Retina (tissue), 1 donor: ENCODE results near the gene AMT.

Experiments
- DNase-seq: peaks from one replicate; pipeline ENCODE4 v3.0.0-alpha.2; 2016

The AMT gene, protein sequence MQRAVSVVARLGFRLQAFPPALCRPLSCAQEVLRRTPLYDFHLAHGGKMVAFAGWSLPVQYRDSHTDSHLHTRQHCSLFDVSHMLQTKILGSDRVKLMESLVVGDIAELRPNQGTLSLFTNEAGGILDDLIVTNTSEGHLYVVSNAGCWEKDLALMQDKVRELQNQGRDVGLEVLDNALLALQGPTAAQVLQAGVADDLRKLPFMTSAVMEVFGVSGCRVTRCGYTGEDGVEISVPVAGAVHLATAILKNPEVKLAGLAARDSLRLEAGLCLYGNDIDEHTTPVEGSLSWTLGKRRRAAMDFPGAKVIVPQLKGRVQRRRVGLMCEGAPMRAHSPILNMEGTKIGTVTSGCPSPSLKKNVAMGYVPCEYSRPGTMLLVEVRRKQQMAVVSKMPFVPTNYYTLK

DNA sequence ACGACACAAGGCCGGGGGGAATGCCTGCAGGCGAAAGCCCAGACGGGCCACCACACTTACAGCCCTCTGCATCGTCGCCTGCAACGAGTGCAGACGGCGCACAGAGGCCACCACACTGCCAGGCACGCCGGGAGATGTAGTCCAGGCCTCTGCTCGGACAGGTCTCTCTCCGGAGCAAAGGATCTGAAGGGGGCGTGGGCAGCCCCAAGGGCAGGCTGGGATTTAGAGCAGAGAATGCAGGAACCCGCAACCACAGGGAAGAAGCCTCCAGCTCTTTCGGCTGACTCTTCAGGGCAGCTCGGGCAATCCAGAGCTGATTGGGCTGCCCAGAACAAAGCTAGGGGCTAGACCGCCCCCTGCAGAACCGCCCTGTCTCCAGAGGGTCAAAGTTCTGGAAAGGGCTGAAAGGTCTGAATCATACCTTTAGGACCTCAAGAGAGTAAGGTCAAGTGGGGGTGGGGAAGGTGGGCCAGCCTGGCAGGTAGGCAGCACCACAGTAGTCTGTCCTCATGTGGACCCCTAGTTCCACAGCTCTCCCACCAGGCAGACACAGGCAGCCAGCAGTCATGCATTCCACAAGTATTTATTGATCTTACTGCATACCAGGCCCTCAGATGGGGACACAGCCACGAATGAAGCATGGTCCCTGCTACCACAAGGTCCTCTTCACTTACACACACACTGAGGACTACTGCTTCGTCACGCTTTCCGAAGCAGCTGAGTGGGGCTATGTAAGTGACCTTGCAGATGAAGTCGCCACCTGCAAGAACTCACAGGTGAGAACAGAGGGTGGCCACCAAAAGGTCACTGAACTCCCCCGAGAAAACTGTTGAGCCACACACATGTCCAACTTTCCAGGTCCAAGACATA is at the start of gene AMT:
Gene AMT (minus strand): TSS at position 95 of the 870 bp plus-strand sequence. CDS start 23 bp downstream, at position 72.
- DNase-seq: peak; percentile 73

DNA sequence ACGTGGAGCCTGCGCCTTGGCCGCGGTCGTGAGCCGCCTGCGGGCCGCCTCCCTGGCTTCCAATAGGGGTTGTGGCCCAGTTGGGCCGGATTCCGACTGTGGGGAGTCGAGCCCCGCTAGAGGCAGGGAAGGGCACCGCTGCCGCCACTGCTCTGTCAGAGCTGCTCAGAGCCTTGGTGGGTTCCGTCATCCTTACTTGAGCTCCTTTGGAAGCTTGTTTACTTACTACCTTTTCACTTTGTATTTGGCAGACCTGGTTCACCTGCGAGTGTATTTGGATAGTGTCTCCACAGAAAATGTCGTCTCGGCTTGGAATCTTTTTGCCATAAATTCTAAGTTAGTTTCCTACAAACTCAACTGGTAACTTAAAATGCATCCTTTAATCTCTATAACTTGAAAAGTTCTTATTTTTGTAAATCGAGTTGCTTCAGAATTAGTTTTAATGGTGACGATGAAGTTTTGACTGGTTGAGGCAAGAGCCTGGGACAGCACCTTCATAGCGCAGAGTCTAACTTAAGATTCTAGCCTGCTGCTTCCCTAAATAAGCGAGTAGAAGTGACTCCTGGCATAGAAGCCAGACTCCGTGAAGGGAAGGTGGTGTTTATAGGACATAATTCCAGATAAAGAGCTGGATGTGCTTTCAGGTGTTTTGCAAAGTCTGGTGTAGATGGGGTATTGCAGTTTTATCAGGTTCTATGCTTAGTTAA is 48.6 kb upstream of the AMT start:
- no peak for DNase-seq

DNA sequence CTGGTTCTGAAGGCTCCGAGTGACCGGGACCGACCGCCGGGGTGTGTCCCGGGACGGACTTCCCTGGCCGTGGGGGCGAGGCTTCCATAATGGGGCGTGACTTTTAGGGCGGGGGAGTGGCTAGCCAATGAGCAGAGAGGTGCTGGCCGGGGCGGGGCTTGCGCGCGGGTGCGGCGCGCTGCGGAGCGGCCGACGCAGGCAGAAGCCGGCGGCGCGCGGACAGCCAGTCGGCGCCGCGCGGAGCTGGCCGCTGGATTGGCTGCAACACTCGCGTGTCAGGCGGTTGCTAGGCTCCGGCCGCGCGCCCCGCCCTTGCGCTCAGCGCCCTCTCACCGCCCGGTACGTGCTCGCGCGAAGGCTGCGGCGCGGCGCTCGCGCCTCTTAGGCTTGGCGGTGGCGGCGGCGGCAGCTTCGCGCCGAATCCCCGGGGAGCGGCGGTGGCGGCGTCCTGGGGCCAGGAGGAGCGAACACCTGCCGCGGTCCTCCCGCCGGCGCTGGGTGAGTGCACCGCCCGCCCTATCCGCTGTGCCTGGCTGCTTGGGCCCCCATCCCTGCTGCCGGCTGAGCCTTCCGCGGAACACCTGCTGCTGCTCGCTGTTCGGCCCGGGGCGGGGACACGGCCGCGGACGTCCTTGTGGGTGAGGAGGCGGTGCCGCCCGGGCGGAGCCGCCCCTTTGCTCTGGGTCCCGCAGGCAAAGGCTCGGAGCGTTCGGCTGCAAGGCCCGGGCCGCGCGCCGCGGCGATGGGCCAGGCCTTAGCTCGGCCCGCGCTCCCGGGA is 47.9 kb upstream of the AMT start, which contains the start of gene DAG1:
Gene DAG1 (plus strand): TSS at position 332 of the 778 bp plus-strand sequence. CDS start 40,268 bp downstream, outside the sequence.
- peak; percentile 96 for DNase-seq

DNA sequence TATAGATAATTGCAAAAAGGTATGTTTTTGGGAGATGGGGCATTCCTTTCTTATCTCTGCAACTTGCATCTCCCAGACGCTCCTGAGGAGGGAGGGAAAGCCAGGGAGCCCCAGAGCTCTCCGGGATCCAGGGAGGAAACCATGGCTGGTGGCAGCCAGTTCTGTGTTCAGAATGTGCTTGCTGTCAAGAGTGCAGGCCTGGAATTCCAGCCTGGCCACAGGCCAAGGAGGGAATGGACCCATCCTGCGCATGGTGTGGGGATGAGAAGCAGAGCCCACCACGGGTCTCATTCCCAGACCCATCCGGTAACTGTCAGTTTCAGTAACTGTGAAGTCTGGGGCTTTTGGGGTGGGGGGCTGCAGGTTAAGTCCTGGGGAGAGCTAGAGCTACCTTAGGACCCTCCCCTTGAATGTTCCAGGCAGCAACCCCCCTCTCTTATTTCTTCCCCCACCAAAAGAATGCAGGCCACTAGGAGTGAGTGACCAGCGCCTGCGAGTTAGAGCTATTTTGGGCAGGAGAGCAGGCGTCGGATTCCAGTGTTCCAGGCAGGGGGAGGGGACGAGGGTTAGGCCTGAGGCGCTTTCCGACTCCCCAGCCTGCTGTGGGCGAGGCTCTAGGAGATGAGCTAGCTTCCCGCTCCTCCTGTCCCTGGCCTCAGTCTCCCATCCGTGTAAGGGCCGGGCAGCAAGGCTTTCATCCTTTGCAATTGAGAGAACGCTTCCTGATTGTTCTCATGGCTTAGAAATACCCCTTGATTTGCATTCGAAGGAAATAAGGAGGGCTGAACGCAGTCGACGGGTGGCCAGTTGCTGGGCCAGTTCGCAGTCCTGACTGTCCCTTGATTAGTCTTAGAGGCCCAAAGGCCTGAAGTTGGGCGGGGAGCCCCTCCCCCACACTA is 47.0 kb upstream of the AMT start:
- no peak for DNase-seq

DNA sequence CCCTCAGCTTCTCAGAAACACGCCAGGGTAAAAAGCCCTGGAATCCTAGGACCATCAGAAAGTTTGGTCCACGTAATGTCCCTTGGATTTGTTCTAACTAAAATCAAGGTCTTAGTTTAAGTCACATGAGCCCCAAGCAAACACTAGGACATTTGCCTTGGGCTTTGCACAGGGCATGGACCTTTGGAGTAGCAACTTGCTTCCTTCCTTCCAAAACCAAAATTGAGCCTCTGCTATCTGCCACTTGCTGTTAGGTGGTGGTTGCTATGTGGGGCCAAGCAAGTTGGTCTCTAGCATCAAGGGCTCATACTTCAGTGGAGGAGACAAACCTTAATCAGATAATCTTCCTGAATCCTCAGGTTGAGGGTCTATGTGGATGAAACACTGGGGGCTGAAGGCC is 43.8 kb upstream of the AMT start:
- DNase-seq: peak; percentile 37

DNA sequence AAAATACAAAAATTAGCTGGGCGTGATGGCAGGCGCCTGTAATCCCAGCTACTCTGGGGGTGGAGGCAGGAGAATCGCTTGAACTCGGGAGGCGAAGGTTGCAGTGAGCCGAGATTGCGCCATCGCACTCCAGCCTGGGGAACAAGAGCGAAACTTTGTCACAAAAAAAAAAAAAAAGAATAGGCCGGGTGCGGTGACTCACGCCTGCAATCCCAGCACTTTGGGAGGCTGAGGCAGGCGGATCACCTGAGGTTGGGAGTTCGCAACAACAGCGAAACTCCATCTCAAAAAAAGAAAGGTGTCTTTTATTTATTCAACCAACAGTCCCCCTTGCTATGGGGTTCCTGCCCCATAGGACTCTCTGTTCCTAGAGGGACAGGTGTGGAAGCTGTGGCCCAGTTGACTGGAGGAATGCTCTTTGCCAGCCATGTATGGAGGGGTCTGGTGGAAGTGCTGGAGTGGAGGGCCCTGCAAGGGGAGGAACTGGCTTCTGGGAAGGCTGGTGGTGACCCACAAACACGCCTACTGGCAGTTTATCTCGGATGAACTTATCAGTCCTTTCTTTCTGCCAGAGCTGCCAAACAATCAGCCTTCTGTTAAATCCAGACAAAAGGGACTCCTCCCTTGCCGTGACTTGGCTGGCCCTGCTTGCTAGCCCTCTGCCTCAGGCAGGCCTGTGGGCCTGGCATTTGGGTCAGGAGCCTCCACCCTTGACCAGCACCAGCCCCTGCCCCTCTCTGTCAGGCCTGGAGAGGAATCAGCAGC is 43.2 kb upstream of the AMT start:
- DNase-seq: peak; percentile 64

DNA sequence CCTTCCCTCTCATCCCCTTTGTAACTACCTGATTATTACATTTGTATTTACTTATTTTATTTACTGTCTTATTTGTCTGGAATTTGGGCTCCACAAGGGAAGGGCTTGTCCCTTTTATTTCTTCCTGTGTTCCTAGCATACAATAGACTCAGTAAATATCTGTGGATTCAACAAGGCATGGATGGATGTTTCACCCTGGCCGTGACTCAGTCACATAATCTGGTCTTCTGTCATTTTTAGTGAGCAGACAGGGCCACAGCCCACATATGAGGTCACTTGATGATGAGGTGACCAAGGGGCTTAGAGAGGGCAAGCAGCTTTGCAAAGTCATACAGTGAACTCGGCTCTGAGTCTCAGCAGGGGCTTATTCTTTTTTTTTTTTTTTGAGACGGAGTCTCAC is 39.9 kb upstream of the AMT start:
- DNase-seq: no peak

DNA sequence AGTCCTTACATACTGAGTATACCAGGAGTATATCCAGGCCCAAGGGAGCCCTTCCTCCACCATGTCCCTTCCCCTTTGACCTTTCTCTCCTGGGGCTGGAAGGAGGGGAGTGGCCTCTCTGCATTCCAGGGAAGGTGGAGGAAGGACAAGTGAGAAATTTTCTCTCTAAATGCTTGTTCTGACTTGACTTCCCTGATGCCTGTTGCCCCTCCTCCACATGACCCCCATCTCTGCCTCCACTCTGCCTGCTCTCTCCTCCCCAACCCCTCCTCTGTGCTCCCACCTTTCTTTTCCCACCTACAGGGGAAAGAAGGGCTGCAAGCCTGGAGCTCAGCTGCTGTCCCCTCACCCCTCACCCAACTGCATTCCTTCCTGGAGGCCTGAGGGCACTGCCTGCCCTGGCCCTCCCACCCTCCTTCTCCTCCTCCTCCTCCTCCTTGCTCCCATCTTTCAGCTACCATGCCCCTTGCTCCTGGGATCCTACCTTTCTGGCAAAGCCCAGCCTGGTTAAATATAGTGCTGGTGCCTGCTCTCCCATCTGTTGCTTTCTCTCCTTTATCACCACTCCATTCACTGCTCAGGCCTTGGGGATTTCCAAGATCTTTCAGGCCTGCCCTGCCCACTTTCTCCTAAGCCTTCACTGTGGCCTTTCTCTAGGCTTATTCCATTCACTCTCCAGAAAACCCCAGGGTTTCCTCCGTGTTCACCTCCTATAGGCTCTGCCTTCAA is 39.3 kb upstream of the AMT start:
- no peak for DNase-seq

DNA sequence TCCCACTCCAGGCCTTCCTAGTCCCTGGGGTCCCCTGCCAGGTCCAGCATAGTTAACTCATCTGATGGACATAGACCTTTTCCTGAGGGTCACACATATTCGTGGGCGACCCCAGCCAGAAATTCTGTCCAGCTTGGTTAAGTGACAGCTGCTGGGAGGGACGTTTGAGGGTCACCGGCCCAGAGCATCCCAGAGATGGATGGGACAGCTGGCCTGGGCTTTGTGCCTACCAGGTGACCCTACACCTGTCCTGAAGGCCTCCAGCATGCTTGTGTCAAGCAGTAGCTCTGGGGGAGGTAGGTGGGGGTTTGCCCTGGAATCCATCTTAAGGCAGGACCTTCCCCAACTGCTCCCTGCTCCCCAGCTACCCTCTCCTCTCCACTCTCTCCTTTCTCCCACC is 38.7 kb upstream of the AMT start:
- no peak for DNase-seq

DNA sequence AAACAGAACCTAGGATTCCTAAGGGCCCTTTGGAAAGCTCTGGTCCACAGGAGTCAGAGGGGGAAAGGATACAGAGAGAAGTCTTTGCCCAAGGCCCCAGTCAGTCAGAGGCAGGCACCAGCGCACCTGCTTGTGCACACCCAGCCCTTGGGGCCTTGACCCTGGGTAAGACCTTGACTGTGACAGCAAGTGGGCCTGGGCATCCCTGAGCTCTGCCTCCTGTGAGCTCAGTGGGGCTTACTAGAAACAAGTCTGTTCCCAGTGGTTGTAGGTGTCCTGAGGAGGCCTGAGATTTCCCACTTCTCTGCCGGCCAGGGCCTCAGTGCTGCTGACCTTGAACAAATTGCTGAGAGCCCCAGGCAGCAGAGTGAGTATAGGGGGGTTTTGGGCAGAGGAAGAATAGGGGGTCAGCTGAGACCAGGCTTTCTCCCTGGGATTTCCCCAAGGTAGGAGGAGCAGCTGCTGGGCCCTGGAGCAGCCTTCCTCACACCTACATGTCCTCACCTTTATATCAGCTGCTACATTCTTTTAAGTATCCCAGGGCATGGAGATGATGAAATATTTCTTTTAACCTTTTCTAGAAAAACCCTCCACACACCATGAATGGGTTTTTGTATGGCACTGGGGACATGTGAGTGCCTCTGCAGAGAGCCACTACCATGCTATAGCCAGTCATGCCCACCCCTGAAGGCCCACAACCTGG is 38.1 kb upstream of the AMT start:
- DNase-seq: no peak

DNA sequence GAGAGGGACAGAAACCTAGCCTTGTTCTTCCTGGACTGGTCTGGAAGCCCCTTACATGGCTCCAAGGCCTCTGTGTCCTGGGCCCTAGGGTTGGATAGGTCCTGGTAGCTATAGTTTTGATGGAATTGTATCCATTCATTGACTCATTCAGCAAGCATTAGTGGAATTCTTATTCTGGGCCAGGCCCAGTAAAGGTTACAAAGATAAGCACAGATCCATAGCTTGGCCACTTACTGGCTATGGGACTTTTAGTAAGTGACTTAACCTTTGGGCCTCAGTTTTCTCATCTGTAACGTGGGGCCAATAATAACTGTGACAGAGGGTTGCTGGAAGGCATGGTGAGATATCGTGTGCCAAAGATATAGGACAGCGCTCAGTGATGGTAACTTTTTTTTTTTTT is 34.2 kb upstream of the AMT start:
- no peak for DNase-seq

DNA sequence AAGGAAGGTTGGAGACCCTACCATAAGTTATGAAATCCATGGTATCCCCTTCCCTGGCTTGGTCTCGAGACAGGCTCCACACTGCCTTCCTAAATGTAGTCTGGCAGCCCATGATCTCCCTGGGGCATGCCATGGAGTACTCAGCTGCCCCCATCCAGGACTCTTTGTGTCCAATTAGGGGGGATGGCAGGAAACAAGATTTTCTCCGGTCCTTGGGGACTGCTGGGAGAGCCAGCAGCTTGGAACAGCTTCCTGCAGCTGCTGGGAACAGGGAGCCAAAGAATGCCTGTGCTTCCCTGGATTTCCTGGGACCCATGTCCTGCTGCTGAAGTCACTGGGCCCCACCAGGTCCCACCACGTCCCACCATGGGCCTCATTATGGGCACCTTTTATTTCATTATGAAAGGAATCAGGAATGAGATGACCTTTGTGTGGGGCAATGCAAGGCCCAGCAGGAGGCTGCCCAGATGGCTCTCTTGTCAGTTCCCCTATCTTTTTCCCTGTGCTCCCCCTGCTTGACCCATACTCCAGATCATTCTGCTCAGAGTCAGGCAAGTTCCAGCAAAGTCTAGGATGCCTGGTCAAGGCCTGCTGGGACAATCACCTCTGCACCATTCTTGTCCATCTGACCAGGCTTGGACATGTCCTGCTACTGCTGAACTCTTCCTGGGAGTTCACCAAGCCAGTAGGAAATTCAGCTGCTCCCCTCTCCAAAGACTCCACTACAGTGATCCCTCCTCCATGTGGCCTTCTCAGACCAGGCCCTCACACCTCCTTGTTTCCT is 32.8 kb upstream of the AMT start:
- DNase-seq: no peak

DNA sequence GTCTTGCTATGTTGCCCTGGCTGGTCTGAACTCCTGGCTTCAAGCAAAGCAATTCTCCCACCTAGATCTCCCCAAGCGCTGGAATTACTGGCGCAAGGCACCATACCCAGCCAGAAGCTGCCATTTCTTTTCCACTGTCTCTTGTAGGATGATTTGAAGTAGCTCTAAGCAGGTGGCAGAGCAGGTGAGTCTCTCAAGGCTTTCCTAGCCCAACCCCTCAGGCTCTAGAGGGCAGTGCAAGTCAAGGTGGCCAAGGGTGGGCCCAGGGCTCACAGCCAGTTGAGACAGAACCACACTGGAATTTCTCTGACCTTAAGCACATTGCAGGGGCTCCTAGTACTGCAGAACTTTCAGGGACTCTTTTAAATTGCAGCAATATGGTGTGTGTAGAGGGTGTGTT is 32.2 kb upstream of the AMT start:
- no peak for DNase-seq

DNA sequence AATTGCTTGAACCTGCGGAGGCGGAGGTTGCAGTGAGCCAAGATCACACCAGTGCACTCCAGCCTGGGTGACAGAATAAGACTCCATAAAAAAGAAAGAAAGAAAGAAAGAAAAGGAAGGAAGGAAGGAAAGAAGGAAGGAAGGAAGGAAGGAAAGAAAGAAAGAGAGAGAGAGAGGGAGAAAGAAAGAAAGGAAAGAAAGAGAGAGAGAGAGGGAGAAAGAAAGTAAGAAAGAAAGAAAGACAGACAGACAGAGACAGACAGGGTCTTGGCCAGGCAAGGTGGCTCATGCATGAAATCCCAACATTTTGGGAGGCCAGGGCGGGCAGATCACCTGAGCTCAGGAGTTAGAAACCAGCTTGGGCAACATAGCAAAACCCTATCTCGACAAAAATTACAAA is 31.3 kb upstream of the AMT start:
- no peak for DNase-seq

DNA sequence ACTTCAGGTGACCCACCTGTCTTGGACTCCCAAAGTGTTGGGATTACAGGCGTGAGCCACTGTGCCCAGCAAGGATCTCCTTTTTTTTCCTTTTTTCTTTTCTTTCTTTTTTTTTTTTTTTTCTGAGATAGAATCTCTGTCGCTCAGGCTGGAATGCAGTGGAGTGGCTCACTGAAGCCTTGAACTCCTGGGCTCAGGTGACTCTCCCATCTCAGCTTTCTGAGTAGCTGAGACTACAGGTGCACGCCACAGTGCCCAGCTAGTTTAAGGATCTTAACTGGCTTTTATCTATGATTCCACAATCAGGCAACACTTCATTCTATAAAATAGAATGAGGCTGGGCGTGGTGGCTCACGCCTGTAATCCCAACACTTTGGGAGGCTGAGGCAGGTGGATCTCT is 23.1 kb upstream of the AMT start:
- DNase-seq: no peak

DNA sequence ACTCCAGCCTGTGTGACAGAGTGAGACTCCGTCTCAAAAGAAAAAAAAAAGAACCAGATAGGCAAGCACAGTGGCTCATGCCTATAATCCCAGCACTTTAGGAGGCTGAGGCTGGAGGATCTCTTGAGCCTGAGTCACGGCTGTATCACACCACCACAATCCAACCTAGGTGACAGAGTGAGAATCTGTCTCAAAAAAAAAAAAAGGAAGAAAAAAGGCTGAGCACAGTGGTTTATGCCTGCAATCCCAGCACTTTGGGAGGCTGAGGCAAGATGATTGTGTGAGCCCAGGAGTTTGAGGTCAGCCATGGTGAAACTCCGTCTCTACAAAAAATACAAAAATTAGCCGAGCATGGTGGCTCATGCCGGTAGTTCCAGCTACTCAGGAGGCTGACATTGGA is 12.5 kb upstream of the AMT start:
- no peak for DNase-seq

DNA sequence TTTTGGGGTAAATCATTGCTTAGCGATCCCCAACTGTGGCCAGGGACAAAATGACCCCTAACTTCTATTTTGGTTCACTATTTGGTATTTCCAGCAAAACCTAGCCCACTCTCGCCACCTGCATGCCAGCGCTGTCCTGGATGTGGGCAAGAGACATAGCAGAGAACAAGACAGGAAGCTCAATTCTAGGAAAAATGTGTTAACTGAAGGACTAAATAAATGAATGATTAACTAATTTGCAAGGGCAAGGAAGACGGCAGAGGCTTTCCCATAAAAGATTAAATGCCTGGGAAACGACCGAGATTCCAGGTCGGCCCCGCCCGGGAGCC is 6.4 kb upstream of the AMT start:
- DNase-seq: no peak

DNA sequence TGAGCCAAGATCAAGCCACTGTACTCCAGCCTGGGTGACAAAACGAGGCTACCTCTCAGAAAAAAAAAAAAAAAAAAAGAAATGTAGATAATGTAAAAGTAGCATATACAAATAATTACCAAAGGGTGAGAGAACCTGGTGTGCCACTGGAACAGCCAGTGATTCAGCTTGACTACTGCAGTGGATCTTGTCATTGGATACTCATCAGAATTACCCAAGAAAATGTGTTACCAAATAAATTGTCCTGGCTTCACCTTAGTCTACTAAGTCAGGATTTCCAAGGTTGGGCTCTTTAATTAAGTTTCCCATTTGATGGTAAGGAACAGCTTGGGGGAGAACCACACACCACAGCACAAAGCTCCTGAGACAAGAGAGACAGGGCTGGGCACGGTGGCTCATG is 5.3 kb upstream of the AMT start:
- DNase-seq: no peak

DNA sequence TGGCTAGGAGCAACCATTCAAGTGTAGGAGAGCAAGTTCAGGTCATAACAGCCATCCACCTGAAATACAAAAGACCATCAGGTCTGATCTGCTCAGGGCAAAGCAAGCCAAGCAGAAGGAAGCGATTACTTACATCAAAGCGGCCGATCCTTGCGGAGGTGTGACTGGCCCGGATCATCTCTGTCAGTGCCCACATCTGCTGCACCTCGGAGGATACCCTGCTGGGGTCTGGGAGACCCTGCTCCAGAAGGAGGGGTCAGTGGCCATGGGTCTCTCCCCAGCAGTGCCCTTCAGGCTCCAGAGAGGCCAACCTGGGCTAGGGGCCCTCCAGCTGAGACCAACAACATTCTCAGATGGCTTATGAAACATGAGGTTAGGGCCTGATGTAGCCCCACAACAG is 2.5 kb upstream of the AMT start:
- DNase-seq: no peak
